ENCODE data around the gene ARHGEF2. TPM values are rescaled to one million over a fixed set of nuclear protein-coding genes. Genes with fewer than 3 reads are reported as not detected.
A peak's percentile ranks its signal among the peaks of the same experiment; 100 is the strongest.

ARHGEF2 gene
- total and polyA plus RNA-seq, 4 donors, result 58.3 to 217 (median 117) TPM

GRCh38 chr1:155976062-155976912 is 2.1 kb downstream of the ARHGEF2 start:
- Histone ChIP-seq H3K27me3 (ENCODE audit: control insufficient read depth in 1 of 2, insufficient read depth in 2 of 2, low read length in 1 of 2) (no peaks in the 10 kb centered on the region), H3K4me1 (ENCODE audit: control insufficient read depth in 1 of 2, insufficient read depth in 2 of 2, low read length in 2 of 2) (peaks cover 0 to 5% of the 10 kb centered on the region in 2 donors), H3K4me3 (ENCODE audit: low read length in 2 of 2) (peak overlapping the region; percentile 95 to 96), H3K9me3 (ENCODE audit: control insufficient read depth, low read length) (no peaks in the 10 kb centered on the region), H3K36me3 (ENCODE audit: control insufficient read depth in 1 of 2, insufficient read depth in 2 of 2, low read length in 1 of 2) (no peaks in the 10 kb centered on the region), H3K27ac (ENCODE audit: low read depth in 1 of 2, low read length in 2 of 2) (peak overlapping the region; percentile 68 to 93)
- WGBS, 2 donors, result 1% methylated on average over 13 to 14 of the region's 14 CpGs
- DNase-seq (peak; percentile 91 to 93), ATAC-seq (ENCODE audit: low FRiP score) (peak; percentile 36)
- intact Hi-C loops (cut with DNase I), result loop anchor here in 1 of 2 donors (5.0 to 10.0 kb wide), 2 partner anchors 34 to 149 kb away; partner anchors contain the start of gene RXFP4

- Histone ChIP-seq H3K27ac (ENCODE audit: low read depth in 1 of 2, low read length in 2 of 2) (peak overlapping the region; percentile 12 to 23), H3K36me3 (ENCODE audit: control insufficient read depth in 1 of 2, insufficient read depth in 2 of 2, low read length in 1 of 2) (no peaks in the 10 kb centered on the region), H3K4me3 (ENCODE audit: low read length in 2 of 2) (peak overlapping the region in 1 of 2 donors; percentile 42), H3K9me3 (ENCODE audit: control insufficient read depth, low read length) (no peaks in the 10 kb centered on the region), H3K4me1 (ENCODE audit: control insufficient read depth in 1 of 2, insufficient read depth in 2 of 2, low read length in 2 of 2) (peaks cover 0 to 3% of the 10 kb centered on the region in 2 donors), H3K27me3 (ENCODE audit: control insufficient read depth in 1 of 2, insufficient read depth in 2 of 2, low read length in 1 of 2) (no peaks in the 10 kb centered on the region)
- DNase-seq, result no peak
- intact Hi-C loops (cut with DNase I), result loop anchor here in 1 of 2 donors (5.0 to 10.0 kb wide), 2 partner anchors 33 to 149 kb away; partner anchors contain the start of gene RXFP4
- ATAC-seq (ENCODE audit: low FRiP score), result no peak
- WGBS, 2 donors, result 5 to 7% methylated on average over 4 of the region's 4 CpGs
These were observed 2.8 kb downstream of the ARHGEF2 start for GRCh38 chr1:155975375-155976061.

GRCh38 chr1:155974208-155975115 is 3.9 kb downstream of the ARHGEF2 start:
- no peaks in the 10 kb centered on the region for H3K9me3 ChIP-seq (ENCODE audit: control insufficient read depth, low read length)
- WGBS, 2 donors, result 15% methylated on average over 13 of the region's 13 CpGs
- intact Hi-C loops (cut with DNase I), result loop anchor here in 1 of 2 donors (5.0 to 10.0 kb wide), 2 partner anchors 32 to 150 kb away; partner anchors contain the start of gene RXFP4
- H3K27me3 ChIP-seq (ENCODE audit: control insufficient read depth in 1 of 2, insufficient read depth in 2 of 2, low read length in 1 of 2), result no peaks in the 10 kb centered on the region
- no peaks in the 10 kb centered on the region for H3K36me3 ChIP-seq (ENCODE audit: control insufficient read depth in 1 of 2, insufficient read depth in 2 of 2, low read length in 1 of 2)
- H3K27ac ChIP-seq (ENCODE audit: low read depth in 1 of 2, low read length in 2 of 2), result peak overlapping the region in 1 of 2 donors; percentile 19
- ATAC-seq (ENCODE audit: low FRiP score) (no peak), DNase-seq (no peak)
- H3K4me3 ChIP-seq (ENCODE audit: low read length in 2 of 2), result peak overlapping the region in 1 of 2 donors; percentile 40
- no peaks in the 10 kb centered on the region for H3K4me1 ChIP-seq (ENCODE audit: control insufficient read depth in 1 of 2, insufficient read depth in 2 of 2, low read length in 2 of 2)

- Histone ChIP-seq H3K27ac (ENCODE audit: low read depth in 1 of 2, low read length in 2 of 2) (peak overlapping the region in 1 of 2 donors; percentile 35), H3K36me3 (ENCODE audit: control insufficient read depth in 1 of 2, insufficient read depth in 2 of 2, low read length in 1 of 2) (peaks cover 0 to under 1% of the 10 kb centered on the region in 2 donors), H3K27me3 (ENCODE audit: control insufficient read depth in 1 of 2, insufficient read depth in 2 of 2, low read length in 1 of 2) (no peaks in the 10 kb centered on the region), H3K4me3 (ENCODE audit: low read length in 2 of 2) (no peak overlapping the region), H3K4me1 (ENCODE audit: control insufficient read depth in 1 of 2, insufficient read depth in 2 of 2, low read length in 2 of 2) (no peaks in the 10 kb centered on the region), H3K9me3 (ENCODE audit: control insufficient read depth, low read length) (no peaks in the 10 kb centered on the region)
- 22 to 31% methylated on average over 3 of the region's 3 CpGs for WGBS, 2 donors
- intact Hi-C loops (cut with DNase I), result loop anchor here in 1 of 2 donors (10.0 kb wide), 1 partner anchor 151 kb away; no protein-coding TSS in a partner anchor
- DNase-seq, result no peak
- no peak for ATAC-seq (ENCODE audit: low FRiP score)
These were observed 4.6 kb downstream of the ARHGEF2 start for GRCh38 chr1:155973723-155974122.

- whole genome bisulfite sequencing, 2 donors, result 54 to 55% methylated on average over 9 of the region's 9 CpGs
- no peak overlapping the region for H3K4me3 ChIP-seq (ENCODE audit: low read length in 2 of 2)
- no peak for ATAC-seq (ENCODE audit: low FRiP score)
- H3K4me1 ChIP-seq (ENCODE audit: control insufficient read depth in 1 of 2, insufficient read depth in 2 of 2, low read length in 2 of 2), result no peaks in the 10 kb centered on the region
- intact Hi-C loops (cut with DNase I), result loop anchor here in 1 of 2 donors (10.0 kb wide), 1 partner anchor 153 kb away; no protein-coding TSS in a partner anchor
- no peaks in the 10 kb centered on the region for H3K27me3 ChIP-seq (ENCODE audit: control insufficient read depth in 1 of 2, insufficient read depth in 2 of 2, low read length in 1 of 2)
- peak overlapping the region in 1 of 2 donors; percentile 26 for H3K27ac ChIP-seq (ENCODE audit: low read depth in 1 of 2, low read length in 2 of 2)
- peaks cover 0 to 2% of the 10 kb centered on the region in 2 donors for H3K36me3 ChIP-seq (ENCODE audit: control insufficient read depth in 1 of 2, insufficient read depth in 2 of 2, low read length in 1 of 2)
- H3K9me3 ChIP-seq (ENCODE audit: control insufficient read depth, low read length), result no peaks in the 10 kb centered on the region
- DNase-seq, result no peak
These were observed 6.2 kb downstream of the ARHGEF2 start for GRCh38 chr1:155971910-155972809.

- H3K4me3 ChIP-seq (ENCODE audit: low read length in 2 of 2), result no peak overlapping the region
- intact Hi-C loops (cut with DNase I), result loop anchor here in 1 of 2 donors (10.0 kb wide), 1 partner anchor 154 kb away; no protein-coding TSS in a partner anchor
These were observed 7.7 kb downstream of the ARHGEF2 start for GRCh38 chr1:155970531-155971167.

GRCh38 chr1:155969377-155969791 is 9.0 kb downstream of the ARHGEF2 start:
- Histone ChIP-seq H3K9me3 (ENCODE audit: control insufficient read depth, low read length) (no peaks in the 10 kb centered on the region), H3K4me1 (ENCODE audit: control insufficient read depth in 1 of 2, insufficient read depth in 2 of 2, low read length in 2 of 2) (no peaks in the 10 kb centered on the region), H3K36me3 (ENCODE audit: control insufficient read depth in 1 of 2, insufficient read depth in 2 of 2, low read length in 1 of 2) (peaks cover 0 to 7% of the 10 kb centered on the region in 2 donors), H3K27ac (ENCODE audit: low read depth in 1 of 2, low read length in 2 of 2) (peak overlapping the region; percentile 20 to 37), H3K4me3 (ENCODE audit: low read length in 2 of 2) (no peak overlapping the region), H3K27me3 (ENCODE audit: control insufficient read depth in 1 of 2, insufficient read depth in 2 of 2, low read length in 1 of 2) (no peaks in the 10 kb centered on the region)
- WGBS, 2 donors, result 59 to 61% methylated on average over 8 to 9 of the region's 9 CpGs
- intact Hi-C loops (cut with DNase I), result no loop called here
- DNase-seq (no peak), ATAC-seq (ENCODE audit: low FRiP score) (no peak)

More at GRCh38 chr1:155970531-155971167, 7.7 kb downstream of the ARHGEF2 start:
- Histone ChIP-seq H3K9me3 (ENCODE audit: control insufficient read depth, low read length) (no peaks in the 10 kb centered on the region), H3K27ac (ENCODE audit: low read depth in 1 of 2, low read length in 2 of 2) (peak overlapping the region in 1 of 2 donors; percentile 58), H3K4me1 (ENCODE audit: control insufficient read depth in 1 of 2, insufficient read depth in 2 of 2, low read length in 2 of 2) (no peaks in the 10 kb centered on the region), H3K27me3 (ENCODE audit: control insufficient read depth in 1 of 2, insufficient read depth in 2 of 2, low read length in 1 of 2) (no peaks in the 10 kb centered on the region), H3K36me3 (ENCODE audit: control insufficient read depth in 1 of 2, insufficient read depth in 2 of 2, low read length in 1 of 2) (peaks cover 0 to 2% of the 10 kb centered on the region in 2 donors)
- ATAC-seq (ENCODE audit: low FRiP score) (peak; percentile 73), DNase-seq (peak; percentile 90 to 92)
- WGBS, 2 donors, result 10 to 14% methylated on average over 11 of the region's 11 CpGs
